ENCODE data around the gene RHEB.

Gene RHEB

DNA sequence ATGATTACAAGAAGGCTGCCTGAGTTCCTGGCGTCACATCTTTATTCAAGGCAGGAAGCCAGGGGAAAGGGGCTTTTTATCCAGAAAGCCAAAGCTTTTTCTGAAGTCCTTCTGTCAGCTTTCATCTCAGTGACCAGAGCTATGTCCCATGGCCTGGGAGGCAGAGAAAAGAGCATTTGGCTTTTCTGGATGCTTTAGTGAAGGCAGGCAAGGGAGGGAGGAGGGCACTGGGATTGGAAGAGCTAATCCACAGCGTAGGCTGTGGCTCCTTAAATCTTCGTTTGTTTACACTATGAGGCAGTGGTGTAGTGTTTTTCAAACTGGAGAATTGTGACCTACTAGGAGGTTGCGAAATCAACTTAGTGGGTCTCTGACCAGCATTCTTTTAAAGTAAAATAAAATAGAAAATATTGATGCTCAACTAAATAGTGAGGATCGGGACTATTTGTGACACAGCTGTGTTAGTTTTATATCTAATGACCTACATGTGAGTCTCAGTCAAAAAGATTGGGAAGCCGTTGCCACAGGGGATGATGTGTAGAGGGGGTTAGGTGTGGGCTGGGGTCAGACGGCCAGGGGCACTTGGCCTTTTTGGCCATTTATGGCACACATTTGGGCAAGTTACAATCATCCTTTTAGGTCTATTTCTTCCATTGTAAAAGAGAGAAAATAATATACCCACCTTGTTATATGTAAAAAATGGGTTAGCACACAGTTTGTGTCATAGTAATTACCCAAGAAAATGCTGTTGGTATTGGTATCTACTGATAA lies 93.8 kb downstream of the RHEB start:
- peak; percentile 6 for DNase-seq
- Mint-ChIP-seq H3K4me1 (ENCODE audit: low read depth) (peaks cover 31% of the 10 kb centered on the region), H3K36me3 (ENCODE audit: low read depth) (no peaks in the 10 kb centered on the region), H3K27ac (no peak overlapping the region), H3K27me3 (no peaks in the 10 kb centered on the region), H3K4me3 (no peak overlapping the region), H3K9me3 (no peaks in the 10 kb centered on the region)

DNA sequence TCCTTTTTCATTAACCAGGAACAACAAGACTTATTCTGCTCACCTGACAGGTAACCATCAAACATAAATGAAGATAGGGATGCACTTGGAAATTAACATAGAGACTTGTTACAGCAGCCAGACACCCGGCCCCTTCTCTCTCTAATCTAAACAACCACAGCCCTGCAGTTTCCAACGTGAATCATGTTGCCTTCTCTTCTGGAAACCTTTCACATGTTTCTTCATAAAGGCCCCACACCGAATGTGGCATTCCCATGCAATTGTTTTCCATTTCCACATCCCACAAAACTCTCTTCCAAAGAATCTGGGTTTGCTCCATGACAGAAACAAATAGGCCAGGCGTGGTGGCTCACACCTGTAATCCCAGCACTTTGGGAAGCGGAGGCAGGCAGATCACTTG lies 94.9 kb downstream of the RHEB start:
- Mint-ChIP-seq H3K27me3 (no peaks in the 10 kb centered on the region), H3K36me3 (ENCODE audit: low read depth) (no peaks in the 10 kb centered on the region), H3K4me1 (ENCODE audit: low read depth) (peaks cover 23% of the 10 kb centered on the region), H3K4me3 (no peak overlapping the region), H3K27ac (no peak overlapping the region), H3K9me3 (peaks cover 8% of the 10 kb centered on the region)
- no peak for DNase-seq

DNA sequence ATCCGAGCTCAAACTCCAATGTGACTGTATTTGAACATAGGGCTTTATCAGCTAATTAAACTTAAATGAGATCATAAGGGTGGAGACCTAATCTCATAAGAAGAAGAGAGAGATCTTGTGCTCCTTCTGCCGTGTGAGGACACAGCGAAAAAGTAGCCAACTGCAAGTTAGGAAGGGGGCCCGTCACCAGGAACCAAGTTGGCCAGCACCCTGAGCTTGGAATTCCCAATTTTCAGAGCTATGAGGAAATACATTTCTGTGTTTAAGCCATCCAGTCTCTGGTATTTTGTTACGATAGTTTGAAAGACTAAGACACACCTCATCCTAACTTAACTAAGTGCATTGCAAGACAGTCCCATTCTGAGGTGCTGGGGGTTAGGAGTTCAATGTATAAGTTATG lies 95.8 kb downstream of the RHEB start:
- H3K36me3 Mint-ChIP-seq (ENCODE audit: low read depth) = no peaks in the 10 kb centered on the region
- no peaks in the 10 kb centered on the region for H3K27me3 Mint-ChIP-seq
- no peak overlapping the region for H3K27ac Mint-ChIP-seq
- H3K9me3 Mint-ChIP-seq = peaks cover 8% of the 10 kb centered on the region
- peaks cover 14% of the 10 kb centered on the region for H3K4me1 Mint-ChIP-seq (ENCODE audit: low read depth)
- no peak overlapping the region for H3K4me3 Mint-ChIP-seq
- DNase-seq = no peak

DNA sequence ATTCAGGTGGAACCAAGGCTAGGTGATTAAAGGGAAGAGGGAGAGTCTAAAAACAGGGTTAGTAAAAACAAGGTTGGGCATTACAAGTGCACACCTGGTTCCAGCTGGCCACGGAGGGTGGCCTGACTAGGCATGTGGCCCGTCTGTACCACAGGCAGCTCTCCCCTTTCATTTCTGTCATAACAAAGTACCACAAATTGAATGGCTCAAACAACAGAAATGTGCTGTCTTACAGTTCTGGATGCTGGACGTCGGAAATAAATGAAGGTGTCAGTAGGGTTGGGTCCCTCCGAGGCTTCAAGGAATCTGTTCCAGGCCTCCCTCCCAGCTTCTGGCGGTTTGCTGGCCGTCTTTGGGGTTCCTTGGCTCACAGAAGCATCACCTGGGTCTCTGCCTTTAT lies 96.5 kb downstream of the RHEB start:
- Mint-ChIP-seq H3K4me3 (no peak overlapping the region), H3K27me3 (no peaks in the 10 kb centered on the region), H3K9me3 (peaks cover 8% of the 10 kb centered on the region), H3K27ac (no peak overlapping the region), H3K4me1 (ENCODE audit: low read depth) (peaks cover 7% of the 10 kb centered on the region), H3K36me3 (ENCODE audit: low read depth) (no peaks in the 10 kb centered on the region)
- DNase-seq = no peak

DNA sequence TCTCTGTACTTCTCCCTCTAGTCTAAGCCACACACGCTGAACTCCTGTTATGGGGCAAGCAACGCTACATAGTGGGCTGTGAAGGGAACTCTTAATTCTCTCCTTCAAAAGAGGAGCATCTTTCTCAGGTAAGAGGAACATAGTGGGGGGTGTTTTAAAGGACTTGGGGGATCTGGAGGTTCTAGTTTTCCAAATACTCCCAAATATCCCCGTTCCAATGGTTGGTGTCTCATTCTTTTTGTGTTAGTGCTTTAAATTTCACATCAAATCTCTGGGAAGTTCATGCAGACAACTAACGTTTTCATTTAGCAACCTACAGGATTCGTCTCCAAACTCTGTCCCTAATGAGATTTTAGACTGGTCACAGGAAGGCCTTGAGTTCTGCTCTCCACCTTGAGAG lies 97.5 kb downstream of the RHEB start:
- no peaks in the 10 kb centered on the region for H3K27me3 Mint-ChIP-seq
- H3K36me3 Mint-ChIP-seq (ENCODE audit: low read depth) = no peaks in the 10 kb centered on the region
- H3K27ac Mint-ChIP-seq = no peak overlapping the region
- DNase-seq = no peak
- H3K4me3 Mint-ChIP-seq = no peak overlapping the region
- peaks cover 8% of the 10 kb centered on the region for H3K9me3 Mint-ChIP-seq
- H3K4me1 Mint-ChIP-seq (ENCODE audit: low read depth) = no peaks in the 10 kb centered on the region

DNA sequence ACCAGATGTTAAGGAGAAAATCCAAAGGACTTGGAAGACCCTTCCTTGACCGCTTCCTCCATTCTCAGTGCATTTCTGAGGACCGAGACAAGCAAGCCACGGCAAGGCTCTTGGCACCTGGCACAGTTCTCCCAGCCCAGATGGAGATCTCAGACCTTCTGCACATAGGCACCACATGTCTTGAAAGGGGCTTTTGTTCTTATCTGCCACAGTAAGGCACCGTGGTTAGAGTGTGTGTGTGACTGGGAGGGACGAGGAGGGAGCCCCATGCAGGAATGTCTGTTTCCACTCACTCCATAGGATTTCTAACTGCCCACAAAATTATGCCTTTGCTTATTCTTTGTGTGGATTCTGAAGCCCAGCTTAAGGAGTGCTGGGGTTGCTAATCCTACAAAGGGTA lies 99.6 kb downstream of the RHEB start:
- Mint-ChIP-seq H3K4me3 (no peak overlapping the region), H3K27ac (no peak overlapping the region), H3K4me1 (ENCODE audit: low read depth) (peaks cover 5% of the 10 kb centered on the region), H3K9me3 (peaks cover 8% of the 10 kb centered on the region), H3K27me3 (no peaks in the 10 kb centered on the region), H3K36me3 (ENCODE audit: low read depth) (no peaks in the 10 kb centered on the region)
- DNase-seq = no peak

DNA sequence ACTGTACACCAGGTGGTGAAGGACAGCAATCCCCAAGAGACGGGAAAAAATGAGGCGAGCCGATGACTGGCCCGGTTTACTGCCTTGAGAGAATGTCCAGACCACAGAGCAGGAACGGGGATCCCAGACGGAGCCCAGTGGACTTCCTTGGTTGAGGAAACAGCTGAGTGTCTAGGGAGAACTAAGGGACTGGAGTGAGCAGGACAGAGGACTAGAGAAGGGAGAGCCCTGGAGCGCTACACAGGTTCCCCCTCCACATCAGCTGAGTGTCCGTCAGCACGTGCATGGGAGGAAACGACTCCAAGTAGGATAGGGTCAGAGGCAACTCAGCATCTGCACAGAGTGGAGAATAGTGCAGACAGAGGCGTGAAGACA lies 102.8 kb downstream of the RHEB start:
- DNase-seq = no peak
- peaks cover 8% of the 10 kb centered on the region for H3K9me3 Mint-ChIP-seq
- H3K36me3 Mint-ChIP-seq (ENCODE audit: low read depth) = no peaks in the 10 kb centered on the region
- H3K4me1 Mint-ChIP-seq (ENCODE audit: low read depth) = peaks cover 34% of the 10 kb centered on the region
- no peak overlapping the region for H3K27ac Mint-ChIP-seq
- H3K27me3 Mint-ChIP-seq = peaks cover 7% of the 10 kb centered on the region
- H3K4me3 Mint-ChIP-seq = no peak overlapping the region

DNA sequence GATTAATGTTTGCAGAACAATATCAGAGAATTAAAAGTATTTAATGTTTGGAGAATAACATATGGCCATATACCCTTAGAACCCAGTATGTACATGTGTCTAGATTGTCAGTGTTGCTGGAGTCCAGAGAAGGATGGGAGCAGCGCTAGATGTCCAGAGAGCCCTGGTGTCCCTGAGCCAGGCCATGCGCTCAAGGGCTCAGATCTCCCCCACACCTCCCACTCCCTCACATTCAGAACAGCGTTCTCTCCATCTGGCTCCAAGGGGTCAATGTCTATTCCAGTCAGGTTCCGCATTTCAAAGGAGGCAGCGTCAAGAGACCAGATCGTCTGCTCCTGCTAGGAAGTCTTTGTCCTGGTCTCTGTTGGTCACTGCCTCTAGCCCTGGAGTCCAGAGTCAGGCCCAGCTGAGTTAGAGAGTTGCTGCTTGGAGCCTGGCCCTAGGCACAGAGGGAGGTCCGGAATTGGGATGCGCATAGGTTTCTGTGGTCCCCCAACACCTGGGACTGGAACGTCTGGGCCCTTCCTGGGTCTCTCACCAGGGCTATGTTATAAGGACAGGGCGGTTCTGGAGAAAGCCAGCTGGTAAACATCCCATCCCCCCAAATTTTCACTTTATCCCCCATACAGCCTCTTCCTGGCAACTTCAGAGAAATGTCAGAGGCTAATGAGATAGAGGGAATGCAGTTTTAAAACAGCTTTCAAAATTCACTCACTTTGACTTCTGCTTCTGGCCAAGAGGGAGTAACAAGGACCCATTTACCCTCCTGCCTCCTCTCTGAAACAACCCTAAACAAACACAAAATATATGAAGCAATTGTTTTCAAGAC lies 103.4 kb downstream of the RHEB start:
- peaks cover 13% of the 10 kb centered on the region for H3K27me3 Mint-ChIP-seq

More for the DNA sequence above, 103.4 kb downstream of the RHEB start:
- H3K4me1 Mint-ChIP-seq (ENCODE audit: low read depth) = peaks cover 37% of the 10 kb centered on the region
- no peaks in the 10 kb centered on the region for H3K36me3 Mint-ChIP-seq (ENCODE audit: low read depth)
- no peak overlapping the region for H3K4me3 Mint-ChIP-seq
- H3K27ac Mint-ChIP-seq = no peak overlapping the region
- DNase-seq = no peak
- peaks cover 8% of the 10 kb centered on the region for H3K9me3 Mint-ChIP-seq
